ENCODE results near the gene TCOF1. TPM values are rescaled to one million over a fixed set of nuclear protein-coding genes. Genes with fewer than 3 reads are reported as not detected.

TCOF1 gene
- total and polyA plus RNA-seq, 3 donors from 2014 or later: 22.9 to 52.8 (median 46.6) TPM

DNA sequence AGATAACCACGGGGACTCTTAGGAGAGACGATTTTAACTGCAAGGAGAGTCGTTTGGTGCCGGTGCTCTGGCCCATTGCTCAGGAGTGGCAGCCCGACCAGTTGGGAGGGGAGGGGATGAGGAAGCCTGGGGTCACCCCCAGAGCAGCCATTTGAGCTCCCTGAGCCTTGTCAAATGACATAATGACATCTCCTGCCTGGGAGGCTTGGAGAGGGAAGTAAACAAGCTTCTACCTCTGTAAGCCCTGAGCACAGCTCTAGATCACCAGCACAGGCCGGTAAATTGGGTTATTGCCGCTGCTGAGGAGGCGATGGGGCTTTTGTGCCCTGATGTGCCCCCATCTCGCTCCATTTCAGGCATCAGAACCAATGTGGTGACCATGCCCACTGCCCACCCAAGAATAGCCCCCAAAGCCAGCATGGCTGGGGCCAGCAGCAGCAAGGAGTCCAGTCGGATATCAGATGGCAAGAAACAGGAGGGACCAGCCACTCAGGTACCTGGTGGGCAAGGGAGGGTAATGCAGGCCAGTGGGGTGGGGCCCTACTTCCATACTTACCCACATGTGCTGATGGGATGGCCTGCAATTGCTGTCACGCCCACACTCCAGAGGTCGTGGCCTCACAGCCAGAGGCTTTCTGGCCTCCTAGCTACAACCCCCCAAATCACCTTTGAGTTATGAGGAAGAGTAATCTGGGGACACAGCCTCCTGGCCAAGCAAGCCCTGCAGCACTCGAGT, 32.2 kb downstream of the TCOF1 start:
- Histone ChIP-seq H3K27me3 (no peaks in the 10 kb centered on the region), H3K4me1 (no peaks in the 10 kb centered on the region), H3K4me3 (no peak overlapping the region), H3K9me3 (no peaks in the 10 kb centered on the region), H3K36me3 (ENCODE audit: low read depth, missing control alignments) (no peaks in the 10 kb centered on the region), H3K27ac (no peak overlapping the region)
- no peak for DNase-seq
- no peak for TF ChIP-seq POLR2A (IDR thresholded peaks at IDR 0.05)
- TF ChIP-seq, protein P1, sequence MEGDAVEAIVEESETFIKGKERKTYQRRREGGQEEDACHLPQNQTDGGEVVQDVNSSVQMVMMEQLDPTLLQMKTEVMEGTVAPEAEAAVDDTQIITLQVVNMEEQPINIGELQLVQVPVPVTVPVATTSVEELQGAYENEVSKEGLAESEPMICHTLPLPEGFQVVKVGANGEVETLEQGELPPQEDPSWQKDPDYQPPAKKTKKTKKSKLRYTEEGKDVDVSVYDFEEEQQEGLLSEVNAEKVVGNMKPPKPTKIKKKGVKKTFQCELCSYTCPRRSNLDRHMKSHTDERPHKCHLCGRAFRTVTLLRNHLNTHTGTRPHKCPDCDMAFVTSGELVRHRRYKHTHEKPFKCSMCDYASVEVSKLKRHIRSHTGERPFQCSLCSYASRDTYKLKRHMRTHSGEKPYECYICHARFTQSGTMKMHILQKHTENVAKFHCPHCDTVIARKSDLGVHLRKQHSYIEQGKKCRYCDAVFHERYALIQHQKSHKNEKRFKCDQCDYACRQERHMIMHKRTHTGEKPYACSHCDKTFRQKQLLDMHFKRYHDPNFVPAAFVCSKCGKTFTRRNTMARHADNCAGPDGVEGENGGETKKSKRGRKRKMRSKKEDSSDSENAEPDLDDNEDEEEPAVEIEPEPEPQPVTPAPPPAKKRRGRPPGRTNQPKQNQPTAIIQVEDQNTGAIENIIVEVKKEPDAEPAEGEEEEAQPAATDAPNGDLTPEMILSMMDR (IDR thresholded peaks at IDR 0.05): no peak
- 77 to 88% methylated on average over 9 to 13 of the region's 13 CpGs for WGBS, 2 donors
- intact Hi-C loops (cut with DNase I; ENCODE audit: low total_unique reads): no loop called here

- intact Hi-C loops (cut with DNase I; ENCODE audit: low total_unique reads): no loop called here
- DNase-seq: no peak
- TF ChIP-seq POLR2A (IDR thresholded peaks at IDR 0.05): no peak
- TF ChIP-seq, protein P1 (IDR thresholded peaks at IDR 0.05): no peak
- no peak overlapping the region for H3K27ac ChIP-seq
- H3K27me3 ChIP-seq: no peaks in the 10 kb centered on the region
- no peak overlapping the region for H3K4me3 ChIP-seq
- no peaks in the 10 kb centered on the region for H3K4me1 ChIP-seq
- 88 to 93% methylated on average over 12 to 13 of the region's 13 CpGs for WGBS, 2 donors
- H3K36me3 ChIP-seq (ENCODE audit: low read depth, missing control alignments): no peaks in the 10 kb centered on the region
- no peaks in the 10 kb centered on the region for H3K9me3 ChIP-seq
These were observed 33.8 kb downstream of the TCOF1 start for GRCh38 chr5:150391064-150391834.

- intact Hi-C loops (cut with DNase I; ENCODE audit: low total_unique reads): no loop called here
- DNase-seq: no peak
- Histone ChIP-seq H3K4me3 (no peak overlapping the region), H3K27ac (no peak overlapping the region), H3K27me3 (no peaks in the 10 kb centered on the region), H3K9me3 (no peaks in the 10 kb centered on the region), H3K36me3 (ENCODE audit: low read depth, missing control alignments) (no peaks in the 10 kb centered on the region), H3K4me1 (no peaks in the 10 kb centered on the region)
- TF ChIP-seq, protein P1 (IDR thresholded peaks at IDR 0.05): no peak
- WGBS, 2 donors: 84 to 89% methylated on average over 3 of the region's 3 CpGs
These were observed 34.5 kb downstream of the TCOF1 start for GRCh38 chr5:150391986-150392385.

DNA sequence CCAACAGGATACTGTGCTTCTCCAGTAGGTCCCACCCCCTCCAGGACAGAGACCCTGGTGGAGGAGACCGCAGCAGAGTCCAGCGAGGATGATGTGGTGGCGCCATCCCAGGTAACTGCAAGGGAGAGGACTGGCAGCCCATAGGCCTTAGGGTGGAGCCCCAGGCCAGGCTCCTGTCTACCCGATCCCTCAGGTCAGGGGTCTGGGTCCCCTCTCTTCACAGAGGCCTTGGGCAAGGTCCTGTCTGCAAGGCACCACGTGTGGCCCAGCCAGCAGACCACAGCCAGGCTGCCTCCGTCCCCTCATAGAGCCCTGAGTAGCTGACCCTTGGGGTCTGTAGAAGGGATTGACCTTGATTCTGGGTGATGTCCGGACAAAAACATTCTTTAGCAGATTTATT, 35.2 kb downstream of the TCOF1 start:
- no peaks in the 10 kb centered on the region for H3K9me3 ChIP-seq
- H3K4me3 ChIP-seq: no peak overlapping the region
- DNase-seq: no peak
- H3K36me3 ChIP-seq (ENCODE audit: low read depth, missing control alignments): no peaks in the 10 kb centered on the region
- H3K27me3 ChIP-seq: no peaks in the 10 kb centered on the region
- no peak for TF ChIP-seq POLR2A (IDR thresholded peaks at IDR 0.05)
- TF ChIP-seq, protein P1 (IDR thresholded peaks at IDR 0.05): no peak
- 86 to 96% methylated on average over 5 to 7 of the region's 7 CpGs for WGBS, 2 donors
- H3K4me1 ChIP-seq: no peaks in the 10 kb centered on the region
- intact Hi-C loops (cut with DNase I; ENCODE audit: low total_unique reads): no loop called here
- H3K27ac ChIP-seq: no peak overlapping the region
